ENCODE data around the gene HSPA8.
"Not testable (repeated sequence)": the region's sequence is repeated elsewhere in the genome, so short reads cannot be mapped to it uniquely, and the experiment has no call there.

DNA sequence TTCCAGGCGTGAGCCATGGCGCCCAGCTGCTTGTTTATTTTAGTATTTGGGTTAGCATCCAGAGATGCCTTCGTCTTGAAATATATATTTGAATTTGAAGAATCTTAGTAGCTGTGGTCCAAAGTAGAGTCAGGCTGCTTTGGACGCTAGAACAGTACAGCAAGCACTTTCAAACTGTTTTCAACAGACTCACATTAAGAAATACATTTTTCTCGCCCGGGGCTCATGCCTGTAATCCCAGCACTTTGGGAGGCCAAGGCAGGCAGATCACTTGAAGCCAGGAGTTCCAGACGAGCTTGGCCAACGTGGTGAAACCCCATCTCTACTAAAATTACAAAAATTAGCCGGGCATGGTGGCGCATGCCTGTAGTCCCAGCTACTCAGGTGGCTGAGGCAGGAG, 27.0 kb upstream of the HSPA8 start:
- not testable (repeated sequence) for TF ChIP-seq EP300, POLR2A (IDR thresholded peaks at IDR 0.05)

Measured in gastroesophageal sphincter (tissue), 2 donors.